ENCODE results near the gene NOD1.

The NOD1 gene

GRCh38 chr7:30464231-30464671, 14.3 kb downstream of the NOD1 start:
- no peak overlapping the region for H3K4me3 ChIP-seq (ENCODE audit: low read depth, low read length)
- TF ChIP-seq CTCF (IDR thresholded peaks at IDR 0.05; ENCODE audit: control insufficient read depth, extremely low read depth, insufficient read depth): no peak
- DNase-seq (ENCODE audit: low read depth): no peak

GRCh38 chr7:30463405-30464145, 15.0 kb downstream of the NOD1 start:
- no peak for TF ChIP-seq CTCF (IDR thresholded peaks at IDR 0.05; ENCODE audit: control insufficient read depth, extremely low read depth, insufficient read depth)
- DNase-seq (ENCODE audit: low read depth): no peak
- H3K4me3 ChIP-seq (ENCODE audit: low read depth, low read length): no peak overlapping the region

- DNase-seq (ENCODE audit: low read depth): no peak
- no peak for TF ChIP-seq CTCF (IDR thresholded peaks at IDR 0.05; ENCODE audit: control insufficient read depth, extremely low read depth, insufficient read depth)
- no peak overlapping the region for H3K4me3 ChIP-seq (ENCODE audit: low read depth, low read length)
These were observed 16.4 kb downstream of the NOD1 start for GRCh38 chr7:30462179-30462578.

- no peak for TF ChIP-seq CTCF (IDR thresholded peaks at IDR 0.05; ENCODE audit: control insufficient read depth, extremely low read depth, insufficient read depth)
- H3K4me3 ChIP-seq (ENCODE audit: low read depth, low read length): no peak overlapping the region
- no peak for DNase-seq (ENCODE audit: low read depth)
These were observed 18.3 kb downstream of the NOD1 start for GRCh38 chr7:30460246-30460633.

- no peak for DNase-seq (ENCODE audit: low read depth)
- no peak overlapping the region for H3K4me3 ChIP-seq (ENCODE audit: low read depth, low read length)
- TF ChIP-seq CTCF (IDR thresholded peaks at IDR 0.05; ENCODE audit: control insufficient read depth, extremely low read depth, insufficient read depth): no peak
These were observed 18.9 kb downstream of the NOD1 start for GRCh38 chr7:30459591-30460245.

GRCh38 chr7:30458311-30458710, 20.3 kb downstream of the NOD1 start:
- no peak for TF ChIP-seq CTCF (IDR thresholded peaks at IDR 0.05; ENCODE audit: control insufficient read depth, extremely low read depth, insufficient read depth)
- no peak overlapping the region for H3K4me3 ChIP-seq (ENCODE audit: low read depth, low read length)
- no peak for DNase-seq (ENCODE audit: low read depth)

All from LNCaP clone FGC (cell line).